Stimulated activated CD4-positive, alpha-beta T cell treated with anti-CD3 and anti-CD28 coated beads, TNF-alpha, amount 100 ng/mL, for 1 hour (primary cell): Measurements from ENCODE around the gene UBTF.
A peak's percentile ranks its signal among the peaks of the same experiment; 100 is the strongest.

Experiments used
- DNase-seq, 3 donors: peaks; one replicate each; pipeline ENCODE4 v3.0.0-alpha.2; 2020; ENCODE audit warnings: low read depth in 3 of 3, low spot score in 1 of 3

Gene UBTF

DNA sequence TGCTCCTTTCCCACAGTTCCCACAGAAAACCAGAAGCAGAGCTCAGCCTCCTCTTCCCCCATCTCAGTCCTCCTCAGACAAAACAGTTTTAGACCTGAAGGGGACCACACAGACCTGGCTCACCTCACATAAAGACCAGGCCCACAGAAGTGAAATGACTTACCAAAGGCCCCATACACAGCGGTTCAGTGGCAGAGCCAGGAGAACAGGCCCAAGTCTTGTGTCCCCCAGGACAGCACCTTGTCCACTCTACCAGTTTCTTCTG is 5.3 kb downstream of the UBTF start:
- no peak for DNase-seq

DNA sequence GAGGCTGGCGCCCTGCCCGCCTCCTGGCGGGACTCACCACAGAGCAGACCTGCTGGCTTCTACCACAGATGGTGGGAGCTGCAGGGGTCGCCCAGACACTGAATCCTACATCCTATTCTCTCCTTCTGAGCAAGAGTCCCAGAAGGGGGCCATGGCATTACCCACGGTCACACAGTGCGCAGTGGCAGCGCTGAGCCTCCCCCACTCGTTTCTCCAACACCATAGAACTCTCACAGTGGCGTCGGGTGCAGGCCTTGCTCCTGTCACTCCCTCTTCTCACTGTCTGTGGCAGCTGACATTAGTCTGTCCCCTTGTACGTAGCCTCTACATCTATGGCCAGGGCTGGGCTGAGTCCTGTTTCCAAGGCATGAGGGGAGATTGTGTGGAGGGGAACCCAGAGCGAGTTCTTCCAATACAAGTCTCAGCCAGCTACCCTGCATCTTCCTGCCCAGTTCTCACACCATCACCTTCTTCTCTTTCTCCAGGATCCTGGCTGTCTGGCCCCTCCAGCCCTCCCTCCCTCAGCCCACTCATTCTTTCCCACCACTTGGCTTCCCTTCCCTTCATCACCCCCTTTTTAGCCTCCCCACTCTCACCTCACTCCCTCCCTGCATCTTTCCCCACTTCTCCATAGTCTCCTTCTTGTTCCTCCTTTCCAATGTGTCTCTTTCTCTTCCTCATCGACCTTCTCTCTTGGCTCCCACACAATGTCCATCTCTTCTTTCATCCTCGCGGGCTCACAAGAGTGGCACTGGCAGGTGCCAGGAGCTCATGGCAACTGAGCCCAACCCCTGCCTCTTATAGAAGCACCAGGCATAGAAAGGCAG is 5.9 kb downstream of the UBTF start:
- DNase-seq: no peak

DNA sequence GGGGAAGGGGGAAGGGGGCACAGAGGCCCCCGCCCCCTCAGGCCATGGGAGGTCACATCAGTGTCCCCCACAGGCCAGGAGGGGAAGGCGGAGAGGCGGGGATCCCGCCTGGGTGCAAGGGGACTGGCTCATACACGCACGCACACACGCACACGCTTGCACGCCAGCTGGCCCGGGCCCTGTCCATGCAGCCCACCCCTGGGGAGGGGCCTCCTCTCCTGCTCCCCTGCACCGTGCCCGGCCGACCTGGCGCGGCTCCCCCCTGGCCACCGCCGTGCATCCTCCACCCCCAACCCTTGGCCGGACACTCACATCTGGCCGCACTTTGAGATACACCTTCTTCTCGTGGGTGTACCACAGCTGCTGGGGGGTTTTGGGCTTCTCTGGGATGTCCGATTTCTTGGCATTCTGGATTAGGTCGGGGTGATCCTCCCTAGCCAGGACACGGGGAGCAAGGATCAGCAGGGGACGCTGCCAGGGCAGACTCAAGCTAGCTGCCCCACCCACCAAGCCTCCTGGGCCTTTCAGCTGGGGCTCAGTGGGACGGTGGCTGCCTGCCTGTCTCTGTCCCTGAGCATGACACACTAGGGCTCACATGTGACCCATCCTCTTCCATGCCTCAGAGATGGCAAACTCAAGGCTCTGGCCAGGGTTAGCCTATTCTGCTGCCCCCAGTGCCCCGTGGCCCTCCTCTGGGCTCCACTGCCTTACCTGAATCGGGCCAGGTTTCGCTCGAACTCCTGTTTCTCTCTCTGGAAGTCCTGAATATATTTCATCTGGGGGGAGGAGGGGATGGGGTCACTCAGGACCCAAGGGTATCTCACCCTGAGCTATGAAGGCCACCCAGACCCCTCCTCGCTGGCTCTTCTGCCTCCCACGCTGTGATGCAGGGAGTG is 6.7 kb downstream of the UBTF start:
- DNase-seq: no peak

DNA sequence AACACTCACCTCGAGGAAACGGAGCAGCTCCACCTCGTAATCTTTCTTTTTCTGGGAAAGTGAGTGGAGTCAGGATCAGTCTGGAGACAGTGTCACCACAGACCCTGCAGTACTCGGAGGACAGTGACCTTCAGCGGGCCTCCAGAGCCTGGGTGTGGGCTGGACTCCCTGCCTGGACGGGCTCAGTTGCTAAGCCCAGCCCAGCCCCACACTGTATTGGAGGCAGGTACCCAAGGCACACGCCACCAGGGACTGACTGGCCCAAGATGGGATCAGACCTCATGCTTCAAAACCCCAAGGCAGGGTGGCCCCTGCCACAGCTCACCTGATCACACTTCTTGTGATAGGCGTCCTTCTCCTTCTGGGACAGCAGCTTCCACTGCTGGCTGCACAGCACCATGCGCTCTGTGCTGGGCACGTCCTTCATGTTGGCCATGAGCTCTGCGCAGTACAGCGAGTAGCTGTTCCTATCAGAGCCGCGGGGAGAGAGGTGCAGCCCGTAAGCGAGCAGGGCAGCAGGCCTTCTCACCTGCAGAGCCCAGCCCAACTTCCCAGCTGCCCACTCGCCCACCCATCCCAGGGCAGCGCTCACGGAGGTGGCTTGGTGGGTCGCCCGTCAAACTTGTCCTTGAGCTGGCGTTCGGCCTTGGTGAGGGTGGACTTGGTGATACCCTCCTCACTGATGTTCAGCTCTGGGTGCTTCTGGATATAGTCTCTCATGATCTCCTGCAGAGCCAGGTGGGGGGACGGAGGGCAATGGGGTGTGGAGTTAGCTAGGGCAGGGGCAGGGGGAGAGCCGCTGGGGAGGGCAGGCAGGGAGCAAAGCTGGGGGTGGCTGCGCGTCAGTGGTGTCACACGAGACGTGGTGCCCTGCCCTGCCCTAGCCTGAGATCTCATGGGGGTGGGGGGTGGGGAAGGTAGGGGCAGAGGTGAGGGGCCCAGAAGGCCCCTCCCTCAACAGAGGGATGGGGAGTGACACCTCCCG is 7.9 kb downstream of the UBTF start:
- no peak for DNase-seq

DNA sequence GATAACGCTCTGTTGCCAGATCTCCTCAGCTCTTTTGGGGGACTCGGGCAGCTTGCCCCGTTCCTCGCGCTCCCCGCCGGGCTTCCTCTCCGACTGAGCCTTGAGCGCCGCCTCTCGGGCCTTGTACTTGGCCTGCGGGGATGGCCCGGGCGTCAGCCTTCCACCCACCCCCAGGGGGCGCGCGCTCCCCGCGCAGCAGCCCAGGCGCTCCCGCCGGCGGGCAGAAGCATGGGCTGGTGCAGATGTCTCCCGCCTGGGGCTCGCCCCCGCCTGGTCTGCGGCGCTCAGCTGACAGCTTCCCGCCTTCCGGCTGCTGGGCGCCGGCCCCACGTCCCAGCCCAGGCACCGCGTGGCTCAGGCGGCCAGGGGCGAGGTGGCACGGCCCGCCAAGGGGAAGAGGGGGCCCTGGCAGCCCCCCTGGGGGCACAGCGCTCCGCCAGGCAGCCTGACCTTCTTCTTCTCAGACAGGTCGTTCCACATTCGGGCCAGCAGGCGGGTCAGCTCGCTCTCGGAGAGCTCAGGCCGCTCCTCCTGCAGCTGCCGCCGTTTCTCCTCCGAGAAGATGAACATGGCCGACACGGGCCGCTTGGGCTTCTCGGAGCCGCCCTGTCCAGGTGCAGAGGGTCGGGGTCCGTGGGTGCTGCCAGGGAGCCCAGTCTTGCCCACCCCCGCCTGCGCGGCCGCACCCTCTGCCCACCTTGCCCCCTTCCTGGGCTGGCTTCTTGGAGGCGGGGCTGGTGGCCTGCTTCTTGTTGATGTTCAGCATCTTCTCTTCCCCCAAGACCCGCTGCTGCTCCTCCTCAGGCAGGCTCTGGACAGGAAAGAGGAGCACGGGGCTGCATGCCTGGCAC is 8.9 kb downstream of the UBTF start:
- peak; percentile 78 to 90 (median 87) for DNase-seq

DNA sequence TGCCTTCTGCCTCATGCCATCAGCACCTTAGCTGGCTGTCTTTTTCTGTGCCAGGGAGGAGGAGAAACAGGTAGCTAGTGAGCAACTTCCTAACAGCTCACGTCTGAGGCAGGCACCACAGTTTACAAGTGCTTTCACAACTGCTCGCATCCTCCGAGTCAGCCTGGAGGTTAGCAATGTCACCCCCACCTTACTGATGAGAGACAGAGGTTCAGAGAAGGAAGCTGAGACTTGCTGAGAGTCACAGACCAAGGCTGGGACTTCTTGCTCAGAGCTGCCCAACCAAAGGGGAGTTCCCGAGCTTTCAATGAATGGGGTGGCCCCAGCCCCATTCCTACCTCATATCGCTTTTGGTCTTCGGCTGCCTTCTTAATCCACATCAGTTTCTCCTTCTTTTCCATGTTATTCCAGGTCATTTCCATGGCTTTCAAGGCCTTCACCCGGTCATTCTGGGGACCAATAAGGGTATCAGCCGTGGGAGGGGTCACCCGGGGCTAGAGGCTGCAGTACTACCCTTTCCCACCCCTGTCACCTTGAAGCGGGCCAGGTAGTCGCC is 9.6 kb downstream of the UBTF start:
- DNase-seq: no peak

DNA sequence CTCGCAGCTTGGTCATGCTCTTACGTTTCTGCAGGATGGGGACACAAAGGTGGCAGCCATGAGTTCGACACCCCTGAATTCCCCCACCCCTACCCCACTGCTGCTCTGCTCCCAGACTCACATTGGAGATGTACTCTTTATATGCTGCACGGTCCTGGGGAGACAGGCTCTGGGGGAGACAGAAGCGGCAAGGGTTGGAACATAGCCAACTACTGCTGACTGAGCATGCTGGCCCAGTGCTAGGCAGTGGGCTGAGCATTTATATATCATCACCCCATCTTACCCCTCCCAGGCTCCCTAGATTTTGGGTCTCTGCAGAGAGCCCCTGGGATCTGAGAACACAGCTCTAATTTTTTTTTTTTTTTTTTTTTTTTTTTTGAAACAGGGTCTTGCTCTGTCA is 11.7 kb downstream of the UBTF start:
- DNase-seq: no peak

DNA sequence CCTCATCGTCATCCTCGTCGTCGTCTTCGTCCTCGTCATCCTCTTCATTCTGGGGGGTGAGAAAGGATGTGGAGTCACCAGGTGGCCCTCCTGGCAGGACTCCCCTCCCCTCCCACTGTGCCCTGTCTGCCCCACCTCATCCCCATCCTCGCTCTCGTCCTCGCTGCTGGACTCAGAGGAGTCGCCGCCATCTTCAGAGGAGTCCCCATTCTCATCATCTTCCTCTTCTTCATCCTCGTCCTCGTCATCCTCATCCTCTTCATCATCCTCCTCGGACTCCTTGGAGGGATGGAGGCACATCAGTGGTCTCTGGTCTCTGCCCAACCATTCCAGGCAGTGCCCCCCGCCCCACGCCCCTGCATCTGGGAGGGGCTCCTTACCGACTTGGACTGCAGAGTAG is 12.2 kb downstream of the UBTF start:
- DNase-seq: no peak

DNA sequence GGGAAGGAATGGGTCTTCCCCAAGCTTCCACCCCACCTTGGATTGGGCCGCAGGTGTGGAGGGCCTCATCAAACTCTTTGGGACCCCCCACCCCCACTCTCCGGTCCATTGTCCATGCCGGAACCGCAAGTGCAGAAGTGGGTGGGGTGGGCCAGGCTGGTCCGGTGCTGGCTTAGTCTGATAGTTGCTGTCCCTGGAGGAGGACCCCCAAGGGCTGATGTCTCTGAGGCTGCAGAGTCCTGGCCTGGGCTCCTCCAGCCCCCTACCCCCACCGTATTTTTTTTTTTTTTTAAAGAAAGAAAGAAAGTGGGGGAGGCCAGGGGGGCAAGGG is 12.7 kb downstream of the UBTF start:
- no peak for DNase-seq

DNA sequence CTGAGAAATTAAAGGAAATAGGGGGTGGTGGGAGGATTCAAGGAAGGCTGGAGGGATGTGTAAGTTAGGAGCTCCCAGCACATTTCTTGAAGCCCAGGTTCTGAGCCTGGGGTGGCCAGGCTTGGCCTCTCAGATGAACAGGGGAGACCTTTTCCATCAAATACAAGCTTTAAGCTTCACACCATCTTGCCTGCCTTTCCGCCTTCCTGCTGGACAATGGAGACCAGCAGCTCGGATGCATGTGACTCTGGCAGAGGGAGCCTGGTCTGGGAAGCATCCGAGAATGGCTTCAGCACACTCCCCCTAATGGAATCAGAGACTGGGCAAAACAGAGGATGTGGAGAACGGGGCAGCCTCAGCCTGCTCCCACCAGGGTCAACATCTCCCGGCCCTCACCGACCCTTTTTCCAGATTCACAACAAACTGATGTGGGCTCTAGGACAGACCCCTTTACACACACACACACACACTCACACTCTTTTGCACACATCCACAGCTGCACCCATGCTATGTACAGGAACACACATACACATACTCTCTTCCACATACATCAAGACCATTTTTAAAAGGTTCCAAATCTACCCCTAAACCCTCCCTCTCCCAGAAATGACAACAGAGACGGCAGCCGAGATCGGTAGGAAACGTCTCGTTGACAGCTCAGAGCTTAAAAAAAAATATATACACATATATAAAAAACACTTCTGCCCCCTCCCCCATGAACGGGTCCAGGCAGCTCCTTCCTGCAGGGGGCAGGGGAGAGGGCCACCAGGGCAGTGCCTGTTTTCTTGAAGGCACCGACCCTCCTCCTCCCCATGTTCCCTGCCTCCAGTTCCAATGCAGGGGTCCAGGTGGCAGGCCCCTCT is 13.3 kb downstream of the UBTF start:
- no peak for DNase-seq

DNA sequence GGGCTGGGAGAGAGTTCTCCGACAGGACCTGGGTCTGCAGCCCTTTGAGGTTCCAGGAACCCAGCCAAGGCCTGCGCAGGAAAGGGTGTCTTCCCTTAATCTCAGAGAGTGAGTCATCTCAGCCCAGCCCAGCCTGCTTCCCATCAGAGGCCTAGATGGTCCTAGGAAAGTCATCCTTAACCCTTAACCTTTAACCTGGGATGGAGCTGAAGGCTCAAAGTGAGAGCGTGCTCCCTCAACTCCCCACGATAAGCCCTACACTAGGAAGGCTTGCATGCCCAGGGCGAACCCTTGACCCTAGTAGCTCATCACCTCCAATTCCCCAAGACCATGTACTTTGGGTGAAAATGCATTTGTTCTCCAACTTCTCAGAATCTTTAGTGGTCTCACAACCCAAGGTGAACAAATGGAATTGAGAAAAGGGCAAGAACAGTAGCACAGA is 15.0 kb downstream of the UBTF start:
- no peak for DNase-seq

DNA sequence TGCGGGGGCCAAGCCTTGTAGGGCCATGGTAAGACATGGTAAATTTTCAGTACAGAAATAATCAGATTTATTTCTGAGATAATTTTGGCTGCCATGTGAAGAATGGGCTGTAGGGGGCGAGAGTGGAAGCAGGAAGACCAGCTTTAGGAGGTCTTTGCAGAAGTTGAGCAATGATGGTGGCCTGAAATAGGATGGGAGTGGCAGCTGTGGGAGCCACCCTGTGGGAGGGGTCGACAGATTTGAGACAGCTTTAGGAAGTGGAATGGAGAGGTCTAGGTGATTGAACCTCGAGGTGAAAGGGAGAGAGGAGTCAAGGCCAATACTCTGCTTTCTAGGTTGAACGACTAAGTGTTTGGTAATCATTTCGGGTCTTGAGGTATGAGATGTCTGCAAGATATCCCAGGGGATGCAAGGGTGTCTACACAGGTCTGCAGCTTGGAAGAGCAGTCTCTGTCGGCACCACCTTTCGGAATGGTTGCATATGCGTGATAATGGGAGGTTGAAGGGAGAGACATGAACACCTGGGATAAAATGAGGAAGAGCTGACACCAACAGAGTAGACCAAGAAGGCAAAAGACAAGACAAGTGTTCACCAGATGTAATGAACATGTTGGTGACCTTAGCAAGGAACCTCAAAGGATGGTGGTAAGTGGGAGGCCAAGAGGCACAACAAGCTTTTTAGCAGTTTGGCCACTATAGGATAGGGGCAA is 15.6 kb downstream of the UBTF start:
- DNase-seq: no peak

DNA sequence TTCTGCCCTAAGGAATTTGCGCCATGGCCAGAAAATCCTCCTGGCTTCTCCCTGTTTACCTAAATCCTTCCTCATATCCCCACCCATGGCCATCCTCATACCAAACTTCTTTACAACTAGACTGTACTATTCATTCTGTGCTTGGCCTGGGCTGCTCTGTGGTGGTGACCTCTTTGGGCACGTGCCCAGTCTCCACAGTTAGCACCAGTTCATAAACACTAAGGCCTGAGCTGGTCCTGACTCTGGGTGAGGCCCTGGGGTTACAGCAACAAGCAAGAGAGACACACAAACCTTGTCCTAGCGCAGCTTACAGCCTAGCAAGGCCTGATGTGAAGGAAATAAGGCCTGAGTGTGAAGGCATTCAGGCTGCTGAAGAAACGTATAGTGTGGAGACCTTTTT is 16.7 kb downstream of the UBTF start:
- DNase-seq: no peak

DNA sequence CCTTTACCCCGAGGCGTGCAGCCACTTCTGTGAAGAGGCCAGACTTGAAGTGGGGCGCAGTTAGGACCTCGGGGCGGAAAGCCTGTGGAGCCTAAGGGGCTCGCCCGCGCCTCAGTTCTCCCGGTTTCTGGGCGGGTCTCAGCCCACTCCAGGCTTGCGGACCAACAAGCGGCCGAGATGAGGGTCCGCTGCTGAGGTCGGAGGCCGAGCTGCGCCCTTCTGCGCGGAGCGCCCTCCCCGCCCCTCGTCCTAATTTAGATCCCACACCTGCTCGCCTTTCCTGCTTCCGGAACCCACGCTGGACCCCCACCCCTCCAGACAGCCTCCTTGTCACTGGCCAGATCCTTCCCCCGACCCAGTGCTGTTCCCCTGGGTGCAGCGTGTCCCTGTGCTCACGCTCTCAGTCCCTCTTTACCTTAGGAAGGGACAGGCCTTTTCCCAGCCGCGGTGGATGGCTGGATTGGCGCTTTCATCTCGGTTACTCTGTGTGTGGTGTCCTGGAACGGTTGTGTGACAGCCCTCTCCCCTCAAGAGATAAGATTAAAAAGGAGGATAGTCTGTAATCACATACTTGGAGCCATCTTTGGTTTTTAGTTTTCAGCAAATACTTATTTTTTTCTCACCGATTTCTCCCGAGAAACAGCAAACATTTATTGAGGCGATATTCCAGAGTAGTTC is 18.9 kb downstream of the UBTF start:
- DNase-seq: no peak

DNA sequence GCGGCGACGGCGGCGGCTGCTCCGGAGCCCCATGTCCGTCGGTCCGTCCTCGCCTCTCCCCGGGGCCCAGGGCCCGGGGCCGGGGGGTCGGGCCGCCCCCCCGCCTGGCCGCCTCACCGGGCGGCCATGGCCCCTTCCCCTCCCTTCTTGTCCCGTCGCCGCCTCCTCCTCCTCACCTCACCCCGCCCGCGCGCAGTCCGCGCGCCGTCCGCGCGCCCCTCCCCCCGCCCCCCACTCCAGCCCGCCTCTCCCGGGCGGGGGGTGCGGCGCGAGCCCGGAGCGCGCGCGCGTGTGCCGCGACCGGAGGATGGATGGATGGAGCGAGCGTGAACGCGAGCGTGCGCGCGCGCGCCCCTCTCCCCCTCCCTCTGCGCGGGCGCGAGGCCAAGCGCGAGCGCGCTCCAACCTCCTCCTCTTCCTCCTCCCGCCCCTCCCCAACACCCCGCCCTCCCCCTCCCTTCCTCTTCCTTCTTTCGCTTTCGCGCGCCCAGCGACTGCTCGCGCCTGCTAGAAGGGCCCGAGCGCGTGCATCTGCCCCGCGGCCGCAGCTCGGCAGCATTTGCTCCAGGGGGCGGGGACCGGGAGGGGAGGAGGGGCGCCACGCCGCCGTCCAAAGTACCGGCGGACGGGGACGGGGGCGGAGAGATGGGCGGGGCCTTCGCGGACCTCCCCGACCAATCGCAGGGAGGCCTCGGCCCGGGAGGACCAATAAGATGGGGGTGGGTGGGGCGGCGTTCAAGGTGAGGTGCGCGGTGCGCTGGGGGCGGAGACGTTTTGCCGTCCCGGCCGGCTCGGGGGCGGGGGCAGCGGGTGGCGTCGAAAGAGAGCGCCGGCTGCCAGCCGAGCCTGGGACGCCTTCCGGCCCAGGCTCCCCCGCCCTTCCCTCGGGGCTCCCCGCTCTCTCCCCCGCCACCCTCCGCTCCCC is 19.7 kb downstream of the UBTF start, which contains the start of gene ATXN7L3:
Gene ATXN7L3 (minus strand): TSS at position 332 of the 925 bp plus-strand sequence. CDS start 1,814 bp downstream, outside the sequence.
- peak; percentile 99 to 100 (median 99) for DNase-seq

DNA sequence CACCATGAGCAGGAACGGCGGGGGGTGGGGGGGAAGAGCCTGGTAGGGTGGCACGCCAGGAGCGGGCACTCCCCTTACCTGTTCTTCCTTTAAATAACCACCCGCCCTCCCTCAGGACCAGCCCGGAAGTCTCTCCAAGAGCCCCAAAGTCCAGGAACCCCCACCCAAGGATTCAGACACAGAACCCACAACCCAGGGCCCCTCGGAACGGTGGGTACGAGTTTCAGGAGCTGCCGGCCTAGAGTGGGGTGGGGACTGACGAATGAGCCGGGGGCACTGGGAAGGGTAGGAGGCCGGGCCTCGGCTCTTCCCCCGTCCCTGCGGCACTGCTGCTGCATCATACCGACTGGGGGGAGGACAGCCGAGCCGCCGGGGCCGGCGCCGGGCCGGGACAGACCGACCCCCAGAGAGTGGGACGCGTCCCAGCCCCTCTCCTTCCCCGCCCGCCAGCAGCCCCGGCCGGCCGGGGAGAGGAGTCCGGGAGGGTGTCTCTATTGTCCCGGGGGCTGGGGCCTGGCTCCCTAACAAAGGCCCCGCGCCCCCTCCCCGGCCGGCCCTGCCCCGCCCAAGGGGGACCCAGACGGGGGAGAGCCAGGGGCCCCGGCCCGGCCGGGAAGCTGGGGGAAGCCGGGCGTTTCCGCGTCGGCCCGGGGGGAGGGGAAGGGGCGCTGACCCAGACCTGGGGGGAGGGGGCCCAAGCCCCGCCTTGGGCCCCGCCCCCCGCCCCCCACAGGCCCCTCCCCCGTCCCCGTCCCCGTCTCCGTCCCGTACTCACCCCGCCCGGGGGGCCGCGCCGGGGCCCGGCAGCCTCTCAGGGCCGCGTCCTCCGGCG is 20.5 kb downstream of the UBTF start:
- DNase-seq: peak in 2 of 3 donors; percentile 39 to 45
